ENCODE data around the gene E2F1.
A peak's percentile ranks its signal among the peaks of the same experiment; 100 is the strongest.

- peak; percentile 70 for TF ChIP-seq CTCF (IDR thresholded peaks at IDR 0.05; ENCODE audit: borderline replicate concordance, extremely low read depth, low read length, poor library complexity, severe bottlenecking)
- no peak for TF ChIP-seq EZH2 (IDR thresholded peaks at IDR 0.05; ENCODE audit: borderline replicate concordance, low read depth, low read length, severe bottlenecking)
These were observed 18.3 kb downstream of the E2F1 start for GRCh38 chr20:33667676-33668465.

All from DND-41 (cell line).